Parathyroid adenoma (tissue), 2 donors: ENCODE results near the gene ZDHHC22.

Source experiments
- H2AFZ ChIP-seq: fragments of 300-600 bp; sonication (generic); one replicate; pipeline ENCODE4 v1.7.0; 2017; ENCODE audit warnings: antibody characterized with exemption, mild to moderate bottlenecking
- H3K27ac ChIP-seq: fragments of 300-600 bp; sonication (generic); one replicate; pipeline ENCODE4 v1.7.0; 2017
- H3K27me3 ChIP-seq: fragments of 300-600 bp; sonication (generic); one replicate; pipeline ENCODE4 v1.7.0; 2017; ENCODE audit warnings: low read length; ENCODE audit not compliant: control insufficient read depth, insufficient read depth
- H3K36me3 ChIP-seq: fragments of 300-600 bp; sonication (generic); one replicate; pipeline ENCODE4 v1.7.0; 2017; ENCODE audit warnings: low read length; ENCODE audit not compliant: control insufficient read depth, insufficient read depth
- H3K4me1 ChIP-seq: fragments of 300-600 bp; sonication (generic); one replicate; pipeline ENCODE4 v1.7.0; 2017; ENCODE audit warnings: control low read depth
- H3K4me2 ChIP-seq: fragments of 300-600 bp; sonication (generic); one replicate; pipeline ENCODE4 v1.7.0; 2017; ENCODE audit warnings: low read length
- H3K4me3 ChIP-seq: fragments of 300-600 bp; sonication (generic); one replicate; pipeline ENCODE4 v1.7.0; 2017; ENCODE audit warnings: low read depth, low read length
- H3K79me2 ChIP-seq: fragments of 300-600 bp; sonication (generic); one replicate; pipeline ENCODE4 v1.7.0; 2017; ENCODE audit warnings: control low read depth
- H3K9ac ChIP-seq: fragments of 300-600 bp; sonication (generic); one replicate; pipeline ENCODE4 v1.7.0; 2017; ENCODE audit warnings: mild to moderate bottlenecking
- H3K9me3 ChIP-seq: fragments of 300-600 bp; sonication (generic); one replicate; pipeline ENCODE4 v1.7.0; 2017; ENCODE audit warnings: low read length; ENCODE audit not compliant: control insufficient read depth
- CTCF ChIP-seq: fragments of 300-600 bp; sonication (generic); IDR thresholded peaks from one replicate; pipeline ENCODE4 v1.7.0; 2017; ENCODE audit warnings: antibody characterized with exemption, mild to moderate bottlenecking
- donor health status: primary hyperparathyroidism.

The ZDHHC22 gene

DNA sequence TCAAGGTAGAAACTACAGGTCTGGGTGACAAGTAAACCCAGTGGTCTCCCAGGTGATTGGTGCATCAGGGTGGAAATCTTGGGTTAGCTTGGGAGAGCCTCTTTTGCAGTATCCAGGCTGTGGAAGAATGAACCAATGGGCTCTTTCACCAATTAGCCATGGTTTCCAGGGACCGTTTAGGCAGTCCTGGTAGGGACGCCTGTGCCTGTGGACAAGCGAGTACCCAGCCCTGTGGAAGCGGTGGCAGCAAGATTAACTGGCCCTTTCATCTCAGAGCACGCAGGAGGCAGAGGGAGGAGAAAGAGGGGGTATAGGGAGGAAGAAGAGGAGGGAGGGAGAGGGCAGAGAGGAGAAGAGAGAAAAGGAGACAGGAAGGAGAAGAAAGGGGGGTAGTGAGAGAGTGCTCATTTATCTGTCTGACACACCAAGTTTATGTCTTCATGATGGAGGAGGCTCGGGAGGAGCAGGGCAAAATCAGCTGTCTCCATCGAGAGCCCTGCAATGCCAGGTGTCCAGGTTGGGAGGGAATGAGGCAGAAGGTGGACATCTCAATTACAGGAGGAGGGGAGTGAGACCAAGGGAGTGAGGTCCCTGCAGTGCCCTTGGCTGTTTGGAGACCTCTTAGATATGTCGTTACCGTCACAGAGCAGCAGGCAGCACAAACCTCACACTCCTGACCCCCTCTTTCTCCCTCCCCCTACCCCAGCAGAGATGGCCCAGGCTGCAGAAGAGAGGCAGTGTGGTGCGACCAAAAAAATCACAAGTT, 4.6 kb upstream of the ZDHHC22 start:
- Histone ChIP-seq H3K4me3 (no peak overlapping the region), H3K79me2 (no peaks in the 10 kb centered on the region), H3K4me1 (peaks cover 7% of the 10 kb centered on the region), H3K4me2 (no peak overlapping the region), H3K27me3 (peaks cover 8% of the 10 kb centered on the region), H3K27ac (no peak overlapping the region), H2AFZ (no peak overlapping the region), H3K36me3 (no peaks in the 10 kb centered on the region), H3K9me3 (no peaks in the 10 kb centered on the region), H3K9ac (no peak overlapping the region)
- no peak for TF ChIP-seq CTCF

DNA sequence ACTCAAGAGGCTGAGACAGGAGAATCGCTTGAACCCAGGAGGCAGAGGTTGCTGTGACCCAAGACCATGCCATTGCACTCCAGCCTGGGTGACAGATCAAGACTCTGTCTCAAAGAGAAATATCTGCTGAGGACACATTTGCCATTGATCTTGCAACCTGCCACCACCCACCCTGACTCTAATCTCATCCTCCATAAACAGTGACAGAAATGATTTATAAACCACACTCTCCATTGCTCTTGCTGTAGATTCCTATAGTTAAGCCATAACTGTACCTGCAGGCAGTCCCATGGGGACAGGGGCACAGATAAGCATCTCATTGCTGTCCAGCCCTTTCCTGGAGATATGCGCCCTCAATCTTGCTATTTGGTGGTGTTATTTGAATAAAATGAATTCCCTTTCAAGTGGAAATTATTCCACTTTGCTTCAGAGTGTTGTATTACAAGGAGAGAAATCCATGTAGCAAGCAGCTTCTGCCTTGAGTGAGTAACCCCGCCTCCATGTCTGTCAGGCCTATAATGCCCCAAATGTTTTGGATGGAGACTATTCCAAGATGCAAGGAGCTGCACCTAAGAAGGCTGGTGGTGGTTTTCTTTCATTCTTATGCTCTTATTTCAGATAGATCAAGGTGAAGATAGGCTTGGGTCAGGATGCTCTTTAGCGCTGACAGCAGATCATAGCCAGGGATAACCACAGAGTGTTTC, 3.0 kb upstream of the ZDHHC22 start:
- no peaks in the 10 kb centered on the region for H3K79me2 ChIP-seq
- no peak for TF ChIP-seq CTCF
- no peaks in the 10 kb centered on the region for H3K36me3 ChIP-seq
- H3K27me3 ChIP-seq = peaks cover 8% of the 10 kb centered on the region
- H3K9ac ChIP-seq = no peak overlapping the region
- H3K9me3 ChIP-seq = no peaks in the 10 kb centered on the region
- H3K4me2 ChIP-seq = no peak overlapping the region
- no peak overlapping the region for H2AFZ ChIP-seq
- peaks cover 15% of the 10 kb centered on the region for H3K4me1 ChIP-seq
- no peak overlapping the region for H3K27ac ChIP-seq
- no peak overlapping the region for H3K4me3 ChIP-seq

GRCh38 chr14:77143071-77143470, 1.5 kb upstream of the ZDHHC22 start:
- Histone ChIP-seq H3K9ac (no peak overlapping the region), H3K4me2 (no peak overlapping the region), H3K9me3 (no peaks in the 10 kb centered on the region), H2AFZ (no peak overlapping the region), H3K4me3 (no peak overlapping the region), H3K27me3 (peaks cover 13% of the 10 kb centered on the region), H3K36me3 (no peaks in the 10 kb centered on the region), H3K4me1 (peaks cover 17% of the 10 kb centered on the region), H3K27ac (no peak overlapping the region), H3K79me2 (no peaks in the 10 kb centered on the region)
- TF ChIP-seq CTCF = no peak

DNA sequence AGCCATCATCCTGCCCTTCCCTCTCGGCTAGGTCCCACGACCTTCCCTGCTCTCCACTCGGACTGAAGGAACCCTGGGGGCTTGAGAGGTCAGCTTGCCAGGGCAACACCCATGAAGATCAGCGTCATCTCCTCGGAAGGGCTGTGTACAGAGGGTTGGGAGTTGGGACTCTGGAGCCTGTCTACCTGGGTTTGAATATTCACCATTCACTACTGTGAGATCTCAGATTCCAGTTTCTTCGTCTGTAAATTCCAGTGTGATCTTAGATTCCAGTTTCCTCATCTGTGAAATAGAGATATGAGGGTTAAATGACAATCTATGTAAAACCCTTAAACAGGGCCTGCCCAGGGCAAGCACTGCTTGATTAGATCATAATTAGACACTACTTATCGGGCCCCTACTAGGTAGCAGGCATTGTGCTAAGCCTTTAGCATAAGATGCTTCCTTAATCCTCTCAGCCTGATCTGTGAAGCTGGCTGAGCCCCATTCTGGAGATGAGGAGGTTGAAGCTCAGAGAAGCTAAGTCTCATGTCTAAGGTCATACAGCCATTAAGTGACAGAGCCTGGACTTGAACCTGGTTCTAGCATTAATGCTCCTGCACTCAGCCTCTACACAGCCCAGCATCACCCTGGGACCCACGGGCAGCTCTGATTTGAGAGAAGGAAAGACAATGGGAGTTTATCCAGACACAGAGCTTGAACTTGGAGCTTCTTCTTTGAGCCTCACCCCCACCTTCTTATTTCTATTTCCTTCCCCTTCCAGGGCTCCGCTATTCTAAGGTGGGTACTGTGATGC, 612 bp upstream of the ZDHHC22 start:
- Histone ChIP-seq H3K27me3 (peaks cover 13% of the 10 kb centered on the region), H3K36me3 (no peaks in the 10 kb centered on the region), H2AFZ (peak overlapping the region; percentile 82), H3K4me3 (no peak overlapping the region), H3K27ac (no peak overlapping the region), H3K9me3 (no peaks in the 10 kb centered on the region), H3K9ac (no peak overlapping the region), H3K79me2 (no peaks in the 10 kb centered on the region), H3K4me1 (peaks cover 17% of the 10 kb centered on the region), H3K4me2 (no peak overlapping the region)
- no peak for TF ChIP-seq CTCF
